ENCODE results near the gene SH3BP5.
"Not testable (repeated sequence)": the region's sequence is repeated elsewhere in the genome, so short reads cannot be mapped to it uniquely, and the experiment has no call there.

The SH3BP5 gene

GRCh38 chr3:15360788-15361493 lies 28.6 kb upstream of the SH3BP5 start:
- Histone ChIP-seq H3K9ac (ENCODE audit: low read length) (no peak overlapping the region), H3K4me1 (ENCODE audit: low read length) (peaks cover 36% of the 10 kb centered on the region), H2AFZ (ENCODE audit: low read length) (no peak overlapping the region)

GRCh38 chr3:15359677-15360397 lies 27.5 kb upstream of the SH3BP5 start:
- Histone ChIP-seq H3K79me2 (ENCODE audit: low read length) (no peaks in the 10 kb centered on the region), H4K20me1 (ENCODE audit: insufficient read depth, low read length) (no peaks in the 10 kb centered on the region), H3K27me3 (replicated peaks; ENCODE audit: insufficient read depth, low read length) (no peaks in the 10 kb centered on the region), H3K9ac (ENCODE audit: low read length) (no peak overlapping the region), H3K4me3 (ENCODE audit: low read length) (no peak overlapping the region), H3K27ac (ENCODE audit: low read length) (no peak overlapping the region), H3K4me1 (ENCODE audit: low read length) (peaks cover 36% of the 10 kb centered on the region), H3K4me2 (ENCODE audit: low read depth, low read length) (no peak overlapping the region), H3F3A (ENCODE audit: insufficient read depth, low read length) (peaks cover 14% of the 10 kb centered on the region; the same call in 1 of the 2 replicates), H2AFZ (ENCODE audit: low read length) (no peak overlapping the region), H3K9me3 (replicated peaks; ENCODE audit: insufficient read depth, low read length) (no peaks in the 10 kb centered on the region), H3K36me3 (replicated peaks; ENCODE audit: insufficient read depth, low read length) (no peaks in the 10 kb centered on the region), H3K9me2 (replicated peaks; ENCODE audit: insufficient read depth, low read length) (no peaks in the 10 kb centered on the region)
- DNase-seq, result no peak
- TF ChIP-seq, protein P1, sequence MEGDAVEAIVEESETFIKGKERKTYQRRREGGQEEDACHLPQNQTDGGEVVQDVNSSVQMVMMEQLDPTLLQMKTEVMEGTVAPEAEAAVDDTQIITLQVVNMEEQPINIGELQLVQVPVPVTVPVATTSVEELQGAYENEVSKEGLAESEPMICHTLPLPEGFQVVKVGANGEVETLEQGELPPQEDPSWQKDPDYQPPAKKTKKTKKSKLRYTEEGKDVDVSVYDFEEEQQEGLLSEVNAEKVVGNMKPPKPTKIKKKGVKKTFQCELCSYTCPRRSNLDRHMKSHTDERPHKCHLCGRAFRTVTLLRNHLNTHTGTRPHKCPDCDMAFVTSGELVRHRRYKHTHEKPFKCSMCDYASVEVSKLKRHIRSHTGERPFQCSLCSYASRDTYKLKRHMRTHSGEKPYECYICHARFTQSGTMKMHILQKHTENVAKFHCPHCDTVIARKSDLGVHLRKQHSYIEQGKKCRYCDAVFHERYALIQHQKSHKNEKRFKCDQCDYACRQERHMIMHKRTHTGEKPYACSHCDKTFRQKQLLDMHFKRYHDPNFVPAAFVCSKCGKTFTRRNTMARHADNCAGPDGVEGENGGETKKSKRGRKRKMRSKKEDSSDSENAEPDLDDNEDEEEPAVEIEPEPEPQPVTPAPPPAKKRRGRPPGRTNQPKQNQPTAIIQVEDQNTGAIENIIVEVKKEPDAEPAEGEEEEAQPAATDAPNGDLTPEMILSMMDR (IDR thresholded peaks at IDR 0.05; ENCODE audit: low read length), result no peak
- TF ChIP-seq EZH2phosphoT487 (IDR thresholded peaks at IDR 0.05; ENCODE audit: low read length), result no peak
- TF ChIP-seq EZH2 (optimal IDR thresholded peaks at IDR 0.05; ENCODE audit: low read depth, low read length), result no peak

More at GRCh38 chr3:15360788-15361493, 28.6 kb upstream of the SH3BP5 start:
- H3F3A ChIP-seq (ENCODE audit: insufficient read depth, low read length), result peaks cover 14% of the 10 kb centered on the region; the same call in 1 of the 2 replicates
- no peaks in the 10 kb centered on the region for H3K27me3 ChIP-seq (replicated peaks; ENCODE audit: insufficient read depth, low read length)
- H3K27ac ChIP-seq (ENCODE audit: low read length), result peak overlapping the region; percentile 9; the same call in 1 of the 2 replicates
- TF ChIP-seq EZH2phosphoT487 (IDR thresholded peaks at IDR 0.05; ENCODE audit: low read length) (no peak), EZH2 (optimal IDR thresholded peaks at IDR 0.05; ENCODE audit: low read depth, low read length) (no peak)
- TF ChIP-seq, protein P1 (IDR thresholded peaks at IDR 0.05; ENCODE audit: low read length), result no peak
- H3K4me3 ChIP-seq (ENCODE audit: low read length), result no peak overlapping the region
- H3K4me2 ChIP-seq (ENCODE audit: low read depth, low read length), result peak overlapping the region; percentile 48
- no peak for DNase-seq
- no peaks in the 10 kb centered on the region for H3K9me2 ChIP-seq (replicated peaks; ENCODE audit: insufficient read depth, low read length)
- no peaks in the 10 kb centered on the region for H3K36me3 ChIP-seq (replicated peaks; ENCODE audit: insufficient read depth, low read length)
- no peaks in the 10 kb centered on the region for H3K79me2 ChIP-seq (ENCODE audit: low read length)
- no peaks in the 10 kb centered on the region for H3K9me3 ChIP-seq (replicated peaks; ENCODE audit: insufficient read depth, low read length)
- no peaks in the 10 kb centered on the region for H4K20me1 ChIP-seq (ENCODE audit: insufficient read depth, low read length)

DNA sequence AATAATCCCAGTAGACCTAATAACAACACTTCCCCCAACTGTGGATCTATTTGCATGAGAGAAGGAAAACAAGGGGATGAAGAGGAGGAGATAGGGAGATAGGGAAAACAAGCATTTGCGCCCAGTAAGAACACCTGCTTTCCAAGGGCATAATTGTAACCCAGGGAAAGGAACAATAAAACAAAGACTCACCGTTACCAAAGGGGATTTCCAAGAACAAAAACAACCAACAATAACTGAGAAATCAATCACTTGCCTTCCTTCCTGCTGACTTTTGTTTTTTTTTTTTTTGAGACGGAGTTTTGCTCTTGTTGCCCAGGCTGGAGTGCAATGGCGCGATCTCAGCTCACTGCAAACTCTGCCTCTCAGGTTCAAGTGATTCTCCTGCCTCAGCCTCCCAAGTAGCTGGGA lies 24.3 kb upstream of the SH3BP5 start:
- H3K9ac ChIP-seq (ENCODE audit: low read length); H3K9me3 ChIP-seq (replicated peaks; ENCODE audit: insufficient read depth, low read length); H3K79me2 ChIP-seq (ENCODE audit: low read length); H4K20me1 ChIP-seq (ENCODE audit: insufficient read depth, low read length); H3K9me2 ChIP-seq (replicated peaks; ENCODE audit: insufficient read depth, low read length); H3K27me3 ChIP-seq (replicated peaks; ENCODE audit: insufficient read depth, low read length); H3F3A ChIP-seq (ENCODE audit: insufficient read depth, low read length); H3K4me3 ChIP-seq (ENCODE audit: low read length); H3K36me3 ChIP-seq (replicated peaks; ENCODE audit: insufficient read depth, low read length): not testable (repeated sequence)
- peak overlapping the region; percentile 55 for H2AFZ ChIP-seq (ENCODE audit: low read length)
- H3K4me2 ChIP-seq (ENCODE audit: low read depth, low read length), result peak overlapping the region; percentile 33; the same call in 1 of the 2 replicates
- DNase-seq, result peak; percentile 51
- peak overlapping the region; percentile 40; the same call in 1 of the 2 replicates for H3K27ac ChIP-seq (ENCODE audit: low read length)
- H3K4me1 ChIP-seq (ENCODE audit: low read length), result peaks cover 31% of the 10 kb centered on the region
